Measurements from ENCODE around the gene OGFR.
A peak's percentile ranks its signal among the peaks of the same experiment; 100 is the strongest.
"Not testable (repeated sequence)": the region's sequence is repeated elsewhere in the genome, so short reads cannot be mapped to it uniquely, and the experiment has no call there.

The OGFR gene

GRCh38 chr20:62844182-62844581, 39.5 kb downstream of the OGFR start:
- no peak for DNase-seq

DNA sequence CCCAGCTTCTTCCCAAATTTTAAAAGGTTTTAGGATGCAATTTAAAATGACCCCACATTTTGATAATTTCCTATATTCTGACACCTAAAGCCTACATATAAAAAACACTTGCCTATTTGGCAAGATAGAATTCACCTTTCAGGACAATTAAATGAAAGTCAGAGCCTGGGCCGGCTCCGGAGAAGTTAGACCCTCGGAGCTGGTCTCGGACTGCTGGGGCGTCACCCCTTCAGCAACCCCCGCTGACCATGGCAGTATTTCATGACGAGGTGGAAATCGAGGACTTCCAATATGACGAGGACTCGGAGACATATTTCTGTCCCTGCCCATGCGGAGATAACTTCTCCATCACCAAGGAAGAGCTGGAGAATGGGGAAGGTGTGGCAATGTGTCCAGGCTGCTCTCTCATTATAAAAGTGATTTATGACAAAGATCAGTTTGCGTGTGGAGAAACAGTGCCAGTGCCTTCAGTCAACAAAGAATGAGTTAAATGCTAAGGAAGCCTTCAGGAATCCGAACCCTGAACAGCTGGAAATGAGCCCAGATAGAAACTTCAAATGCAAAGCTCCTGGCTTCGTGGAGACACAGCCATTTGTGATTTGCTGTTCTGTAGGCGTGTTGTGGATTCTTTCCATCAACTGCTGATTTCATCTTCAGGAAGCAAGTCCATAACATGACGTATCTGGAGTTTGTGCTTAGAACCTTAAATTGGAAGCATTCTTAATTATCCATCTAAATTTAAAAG, 41.0 kb downstream of the OGFR start:
- DNase-seq: peak; percentile 75

- DNase-seq: no peak
These were observed 41.7 kb downstream of the OGFR start for GRCh38 chr20:62846166-62846890.

DNA sequence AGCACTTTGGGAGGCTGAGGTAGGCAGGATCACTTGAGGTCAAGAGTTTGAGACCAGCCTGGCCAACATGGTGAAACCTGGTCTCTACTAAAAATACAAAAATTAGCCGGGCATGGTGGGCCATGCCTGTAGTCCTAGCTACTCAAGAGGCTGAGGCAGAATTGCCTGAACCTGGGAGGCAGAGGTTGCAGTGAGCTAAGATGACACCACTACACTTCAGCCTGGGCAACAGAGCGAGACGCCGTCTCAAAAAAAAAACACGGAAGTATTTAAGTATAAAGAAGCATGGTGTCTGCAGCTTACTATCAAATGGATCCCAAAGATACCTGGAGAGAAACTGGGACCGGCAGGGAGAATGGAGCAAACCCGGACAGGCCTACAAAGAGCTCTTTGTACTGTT, 44.3 kb downstream of the OGFR start:
- not testable (repeated sequence) for DNase-seq

DNA sequence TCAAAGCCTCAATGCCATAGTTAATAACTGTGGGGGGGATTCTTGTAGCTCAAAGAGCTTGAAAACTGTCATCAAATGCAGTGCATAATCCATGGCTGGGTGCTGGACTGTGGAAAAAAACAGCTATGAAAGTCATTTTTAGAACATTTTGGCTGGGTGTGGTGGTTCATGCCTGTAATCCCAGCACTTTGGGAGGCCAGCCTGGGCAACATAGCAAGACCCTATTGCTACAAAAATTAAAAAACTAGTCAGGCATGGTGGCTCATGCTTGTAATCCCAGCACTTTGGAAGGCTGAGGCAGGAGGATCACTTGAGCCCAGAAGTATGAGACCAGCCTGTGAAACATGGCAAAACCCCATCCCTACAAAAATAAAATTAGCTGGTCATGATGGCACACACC, 44.8 kb downstream of the OGFR start:
- DNase-seq: no peak

GRCh38 chr20:62850333-62850974, 45.8 kb downstream of the OGFR start:
- DNase-seq: no peak

- no peak for DNase-seq
These were observed 47.6 kb downstream of the OGFR start for GRCh38 chr20:62852196-62852595.

GRCh38 chr20:62852841-62853240, 48.2 kb downstream of the OGFR start:
- no peak for DNase-seq

DNA sequence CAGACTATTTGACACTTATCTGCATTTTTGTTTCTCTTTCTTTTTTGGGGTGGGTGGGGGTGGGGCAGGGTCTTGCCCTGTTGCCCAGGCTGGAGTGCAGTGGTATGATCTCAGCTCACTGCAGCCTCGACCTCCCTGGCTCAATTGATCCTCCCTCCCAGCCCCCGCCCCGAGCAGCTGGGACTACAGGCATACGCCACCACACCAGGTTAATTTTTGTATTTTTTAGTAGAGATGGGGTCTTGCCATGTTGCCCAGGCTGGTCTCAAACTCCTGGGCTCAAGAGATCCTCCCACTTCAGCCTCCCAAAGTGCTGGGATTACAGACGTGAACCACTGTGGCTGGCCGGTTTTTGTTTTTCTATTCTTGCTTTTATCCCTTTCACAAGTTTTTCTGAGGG, 48.7 kb downstream of the OGFR start:
- DNase-seq: not testable (repeated sequence)

GRCh38 chr20:62854121-62854520, 49.5 kb downstream of the OGFR start:
- no peak for DNase-seq

- no peak for DNase-seq
These were observed 50.5 kb downstream of the OGFR start for GRCh38 chr20:62855120-62855519.

GRCh38 chr20:62856931-62857619, 52.4 kb downstream of the OGFR start:
- DNase-seq: no peak

- no peak for DNase-seq
These were observed 53.6 kb downstream of the OGFR start for GRCh38 chr20:62858058-62858830.

- DNase-seq: no peak
These were observed 55.1 kb downstream of the OGFR start for GRCh38 chr20:62859721-62860120.

DNA sequence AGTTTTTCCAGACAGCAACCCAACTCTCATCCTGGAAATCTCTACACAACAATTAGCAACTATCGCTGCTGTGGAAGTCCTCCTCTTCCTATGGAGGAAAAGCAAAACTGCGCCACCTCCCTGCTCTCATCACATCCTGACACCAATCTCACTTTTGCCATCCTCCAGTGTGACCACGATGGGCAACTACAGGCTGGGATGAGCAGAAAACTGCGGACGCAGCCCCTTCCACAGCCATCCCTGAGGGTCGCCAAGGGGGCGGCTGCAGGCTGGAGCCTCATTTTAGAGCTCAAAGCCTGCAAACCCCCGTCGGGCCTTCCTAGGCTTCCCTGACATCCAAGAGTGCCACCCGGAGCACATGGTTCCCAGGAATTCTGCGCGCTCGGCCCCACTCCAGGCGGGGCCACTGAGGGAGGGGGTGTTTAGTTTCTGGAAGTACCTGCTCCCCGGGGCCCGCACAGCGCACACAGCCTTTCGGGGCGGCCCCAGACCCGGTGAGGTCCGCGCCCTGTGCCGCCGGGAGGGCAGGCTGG, 55.8 kb downstream of the OGFR start:
- DNase-seq: peak; percentile 42

DNA sequence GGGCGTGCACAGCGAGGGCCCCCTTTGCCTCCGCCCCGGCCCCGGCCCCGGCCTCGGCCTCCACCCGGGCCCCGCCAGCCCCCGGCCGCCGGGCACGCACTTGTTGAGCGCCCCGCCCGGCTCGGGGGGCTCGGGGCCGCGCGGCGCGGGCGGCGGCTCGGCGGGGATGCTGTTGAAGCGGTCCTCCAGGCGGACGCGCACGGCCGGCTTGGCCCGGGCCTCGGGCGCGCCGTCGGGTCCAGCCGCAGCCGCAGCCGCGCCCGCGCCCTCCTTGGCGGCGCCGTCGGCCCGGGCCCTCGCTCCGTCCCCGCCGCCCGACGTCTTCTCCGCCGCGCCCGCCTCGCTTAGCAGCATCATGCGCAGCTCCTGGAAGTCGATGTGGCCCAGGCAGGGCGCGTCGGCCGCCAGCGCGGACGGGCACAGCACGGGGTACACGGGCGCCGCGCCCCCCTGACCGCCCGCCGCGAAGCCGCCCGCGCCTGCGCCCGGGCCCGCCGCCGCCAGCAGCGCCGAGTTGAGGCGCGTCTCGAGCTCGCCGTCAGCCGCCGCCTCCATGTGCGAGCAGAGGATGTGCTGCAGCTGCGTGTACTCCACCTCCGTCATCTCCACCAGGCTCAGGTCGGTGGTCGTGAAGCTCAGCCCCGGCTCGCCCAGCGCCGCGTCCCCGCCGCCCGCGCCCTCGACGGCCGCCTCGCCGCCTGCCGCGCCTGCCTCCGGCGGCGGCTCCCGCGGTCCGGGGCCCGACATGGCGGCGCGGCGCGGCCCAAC, 56.5 kb downstream of the OGFR start:
- DNase-seq: peak; percentile 26

DNA sequence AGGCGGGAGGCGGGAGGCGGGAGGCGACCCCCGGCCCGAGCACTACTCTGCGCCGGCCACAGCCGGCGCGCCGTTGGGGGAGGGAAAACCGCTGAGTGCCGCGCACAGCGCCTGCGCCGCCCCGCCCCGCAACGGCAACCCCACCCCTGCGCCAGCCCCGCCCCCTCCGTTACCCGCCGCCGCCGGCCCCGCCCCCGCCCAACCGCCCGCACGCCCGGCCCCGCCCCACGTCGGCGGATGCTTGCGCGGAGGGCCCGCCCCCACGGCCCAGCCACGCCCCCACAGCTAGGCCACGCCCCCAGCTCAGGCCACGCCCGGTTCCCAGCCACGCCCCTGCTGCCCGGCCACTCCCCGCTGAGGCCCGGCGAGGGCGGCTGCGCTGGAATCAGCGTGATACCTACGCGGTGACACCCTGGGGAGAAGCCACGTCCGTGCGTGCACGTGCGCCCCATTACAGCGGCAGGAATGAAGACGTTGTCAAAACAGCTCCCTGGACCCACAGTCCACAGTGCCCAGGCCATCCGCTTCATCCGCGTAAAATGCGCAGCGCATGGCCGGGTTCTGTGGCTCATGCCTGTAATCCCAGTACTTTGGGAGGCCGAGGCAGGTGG, 57.2 kb downstream of the OGFR start, which contains the start of gene TCFL5:
Gene TCFL5, minus strand, starts transcription at position 97 of the 611 bp plus-strand sequence. CDS start 152 bp downstream, outside the sequence.
- peak; percentile 85 for DNase-seq
